Loucy (cell line): ENCODE measurements around the gene PRSS1.

Source experiments
- CTCF ChIP-seq: fragments of 200-600 bp; sonication (generic); conservative IDR thresholded peaks from 2 replicates; pipeline ENCODE4 v1.5.1; 2014; ENCODE audit warnings: mild to moderate bottlenecking, antibody characterized with exemption, low read length
- EZH2phosphoT487 ChIP-seq: fragments of 200-600 bp; IDR thresholded peaks from 2 replicates; pipeline ENCODE4 v1.6.1; 2018; ENCODE audit warnings: antibody characterized with exemption, mild to moderate bottlenecking, moderate library complexity, borderline replicate concordance

DNA sequence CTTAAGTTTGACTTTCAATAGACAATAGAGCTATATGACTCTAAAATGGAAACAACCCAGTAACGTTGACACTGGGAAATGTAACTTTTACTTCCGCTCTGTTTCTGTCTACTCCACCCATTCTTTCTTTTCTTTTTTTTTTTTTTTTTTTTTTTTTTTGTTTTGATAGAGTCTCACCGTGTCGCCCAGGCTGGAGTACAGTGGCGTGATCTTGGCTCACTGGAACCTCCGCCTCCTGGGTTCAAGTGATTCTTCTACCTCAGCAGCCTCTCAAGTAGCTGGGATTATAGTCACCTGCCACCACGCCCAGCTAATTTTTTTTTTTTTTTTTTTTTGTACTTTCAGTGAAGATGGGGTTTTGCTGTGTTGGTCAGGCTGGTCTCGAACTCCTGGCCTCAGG lies 35.4 kb downstream of the PRSS1 start:
- TF ChIP-seq CTCF (no peak), EZH2phosphoT487 (no peak)
